K562 (cell line): ENCODE measurements around the gene PTPRR. TPM values are rescaled to one million over a fixed set of nuclear protein-coding genes. Genes with fewer than 3 reads are reported as not detected.

Experiments
- ATF1 ChIP-seq, 2 experiments: fragments of 450-650 bp in 1 of 2; IDR thresholded peaks; 2 replicates each; pipeline ENCODE4 v1.6.1; 2016; ENCODE audit warnings: missing compliant biosample characterization in 1 of 2, missing genetic modification characterization in 1 of 2
- ATF4 ChIP-seq: fragments of 450-650 bp; formaldehyde crosslinking; IDR thresholded peaks from 2 replicates; pipeline ENCODE4 v1.4.0; 2022; ENCODE audit warnings: mild to moderate bottlenecking, moderate library complexity
- BMI1 ChIP-seq: fragments of 150-350 bp; IDR thresholded peaks from 2 replicates; pipeline ENCODE4 v1.6.1; 2014; ENCODE audit warnings: low read length
- DMBX1 ChIP-seq: fragments of 250-450 bp; sonication (Bioruptor Pico); IDR thresholded peaks from 2 replicates; pipeline ENCODE4 v1.8.0; 2022; ENCODE audit warnings: inconsistent platforms, mild to moderate bottlenecking, moderate library complexity, borderline replicate concordance
- DPF2 ChIP-seq: fragments of 450-650 bp; IDR thresholded peaks from 2 replicates; pipeline ENCODE4 v1.6.1; 2016
- HMGXB4 ChIP-seq: sonication (generic); formaldehyde crosslinking; IDR thresholded peaks from 2 replicates; pipeline ENCODE4 v1.8.1; 2023; ENCODE audit warnings: mild to moderate bottlenecking, missing genetic modification reagents
- ILF3 ChIP-seq: fragments of 450-650 bp; IDR thresholded peaks from 2 replicates; pipeline ENCODE4 v1.6.1; 2018; ENCODE audit warnings: antibody characterized with exemption, mild to moderate bottlenecking, moderate library complexity, borderline replicate concordance
- JUNB ChIP-seq: fragments of 450-650 bp; formaldehyde crosslinking; conservative IDR thresholded peaks from 2 replicates; pipeline ENCODE4 v1.4.0; 2020; ENCODE audit warnings: mild to moderate bottlenecking
- MGA ChIP-seq: fragments of 450-650 bp; IDR thresholded peaks from 2 replicates; pipeline ENCODE4 v1.6.1; 2016; ENCODE audit warnings: mild to moderate bottlenecking, moderate library complexity
- NCOR1 ChIP-seq: fragments of 450-650 bp; IDR thresholded peaks from 2 replicates; pipeline ENCODE4 v1.6.1; 2016; ENCODE audit warnings: mild to moderate bottlenecking, moderate library complexity
- PTTG1 ChIP-seq: fragments of 450-650 bp; IDR thresholded peaks from 2 replicates; pipeline ENCODE4 v1.6.1; 2016; ENCODE audit warnings: low read depth, mild to moderate bottlenecking, missing genetic modification characterization, missing compliant biosample characterization
- TEAD4 ChIP-seq, 2 experiments: sonication (generic) in 1 of 2; formaldehyde crosslinking in 1 of 2; IDR thresholded peaks; 2 replicates each; pipeline versions ENCODE4 v1.6.1 to v1.8.0; 2012 to 2022; ENCODE audit warnings: borderline replicate concordance in 1 of 2, inconsistent platforms in 1 of 2, low read length in 1 of 2, mild to moderate bottlenecking in 1 of 2, missing genetic modification reagents in 1 of 2
- ZNF197 ChIP-seq: fragments of 200-800 bp; sonication (Bioruptor generic); IDR thresholded peaks from 2 replicates; pipeline ENCODE4 v1.6.1; 2016; ENCODE audit warnings: low read depth, missing genetic modification characterization, missing compliant biosample characterization
- ZNF583 ChIP-seq: fragments of 250-450 bp; sonication (Bioruptor Pico); IDR thresholded peaks from 2 replicates; pipeline ENCODE4 v1.4.0; 2020
- polyA plus RNA-seq, 8 experiments: library from polyadenylated mRNA; depleted of rRNA in 4 of 8; stranded (reverse) in 5 of 8; unstranded in 3 of 8; fragments of >200 nt; fragmentation: Nextera tagmentation in 2 of 8; fragmentation: Illumina TruSeq in 1 of 8; extraction: Ambion mirVana in 2 of 8; extraction: Trizol in 1 of 8; gene quantifications; 2 replicates each; pipeline versions ENCODE4 v1.2.1 to v1.2.3, GENCODE V29; 2011 to 2014; ENCODE audit warnings: inconsistent platforms in 1 of 8, missing spikeins in 1 of 8
- total RNA-seq, 7 experiments: library from RNA; depleted of rRNA in 6 of 7; stranded (reverse); fragments of >200 nt in 6 of 7; fragmentation: Illumina TruSeq in 2 of 7; extraction: Trizol in 2 of 7; gene quantifications; 2 replicates each; pipeline versions ENCODE4 v1.2.1 to v1.2.3, GENCODE V29; 2011 to 2021; ENCODE audit warnings: low replicate concordance in 1 of 7

Gene PTPRR
- total and polyA plus RNA-seq, 9 of the 15 experiments (the other 6 are each of a cell fraction or from before 2014, with no cell fraction given): 6.6 to 41.7 (median 12.3) TPM

GRCh38 chr12:70659077-70659606, 261.4 kb downstream of the PTPRR start (continued):
- peak; percentile 49 for TF ChIP-seq MGA
- TF ChIP-seq JUNB (CRISPR knock-in tag): no peak
- no peak for TF ChIP-seq ZNF197 (CRISPR knock-in tag)
- TF ChIP-seq TEAD4 (IDR thresholded peaks at IDR 0.05; ENCODE audit: low read length): peak; percentile 16; the same call in 1 of the 2 replicates
- no peak for TF ChIP-seq TEAD4 (CRISPR knock-in tag; IDR thresholded peaks at IDR 0.05; ENCODE audit: borderline replicate concordance)
- peak; percentile 63; the same call in 1 of the 2 replicates for TF ChIP-seq DMBX1 (CRISPR knock-in tag)
- TF ChIP-seq PTTG1: 0 out of 2 replicates have a peak, but pooled peaks have one; percentile 7
- 0 out of 2 replicates have a peak, but pooled peaks have one; percentile 18 for TF ChIP-seq ATF4 (CRISPR knock-in tag)
- TF ChIP-seq DPF2: peak; percentile 79
- TF ChIP-seq ZNF583 (CRISPR knock-in tag): 0 out of 2 replicates have a peak, but pooled peaks have one; percentile 20
- no peak for TF ChIP-seq HMGXB4 (CRISPR knock-in tag)
- no peak for TF ChIP-seq ILF3
- peak; percentile 45; the same call in 1 of the 2 replicates for TF ChIP-seq NCOR1
- no peak for TF ChIP-seq ATF1 (CRISPR knock-in tag; IDR thresholded peaks at IDR 0.05)
- peak; percentile 31; the same call in 1 of the 2 replicates for TF ChIP-seq ATF1 (tag; IDR thresholded peaks at IDR 0.05)
- no peak for TF ChIP-seq BMI1
